ENCODE results near the gene ST3GAL3. TPM values are rescaled to one million over a fixed set of nuclear protein-coding genes. Genes with fewer than 3 reads are reported as not detected.

The ST3GAL3 gene
- total and polyA plus RNA-seq, 2 of the 13 experiments (the other 11 are each of a cell fraction or from before 2014, with no cell fraction given) = 5.1 to 8.1 TPM

- no peaks in the 10 kb centered on the region for H3K9me3 ChIP-seq (ENCODE audit: low read length)
- no peaks in the 10 kb centered on the region for H3K36me3 ChIP-seq (replicated peaks in 1 of 2; ENCODE audit: control insufficient read depth in 1 of 2, insufficient read depth in 2 of 2, low read length in 2 of 2)
- BruUV-seq (replicated peaks) = no TSS peak
- no peak overlapping the region for H3K4me3 ChIP-seq (replicated peaks in 1 of 3; ENCODE audit: insufficient read depth in 1 of 3, low read depth in 2 of 3, low read length in 3 of 3)
- no peaks in the 10 kb centered on the region for H4K20me1 ChIP-seq (ENCODE audit: insufficient read depth, low read length)
- POLR2A ChIA-PET = no interaction called here
- no peak for ATAC-seq
- no peak overlapping the region for H3K4me2 ChIP-seq (ENCODE audit: low read depth, low read length)
- CTCF ChIA-PET (ENCODE audit: low intra/inter-chr PET ratio, low total read pairs) = no interaction called here
- TF ChIP-seq IKZF4 (CRISPR knock-in tag; IDR thresholded peaks at IDR 0.05; ENCODE audit: borderline replicate concordance, low read depth, not compliant biosample characterization) (no peak), NKX3-1 (CRISPR knock-in tag; IDR thresholded peaks at IDR 0.05) (no peak), ZNF276 (CRISPR knock-in tag; IDR thresholded peaks at IDR 0.05; ENCODE audit: low read depth) (no peak), RAD21 (CRISPR knock-in tag; IDR thresholded peaks at IDR 0.05) (no peak), ZNF577 (CRISPR knock-in tag; IDR thresholded peaks at IDR 0.05; ENCODE audit: borderline replicate concordance, low read depth) (no peak), ZNF354B (CRISPR knock-in tag; IDR thresholded peaks at IDR 0.05) (no peak), ZBTB1 (CRISPR knock-in tag; IDR thresholded peaks at IDR 0.05; ENCODE audit: borderline replicate concordance) (no peak), RFX5 (IDR thresholded peaks at IDR 0.05; ENCODE audit: low read depth, low read length) (no peak), SAFB2 (CRISPR knock-in tag; IDR thresholded peaks at IDR 0.05; ENCODE audit: borderline replicate concordance, low read depth) (no peak), ZNF644 (CRISPR knock-in tag; IDR thresholded peaks at IDR 0.05; ENCODE audit: low read depth) (no peak), ZNF441 (CRISPR knock-in tag; IDR thresholded peaks at IDR 0.05; ENCODE audit: borderline replicate concordance) (no peak), ZNF530 (CRISPR knock-in tag; IDR thresholded peaks at IDR 0.05; ENCODE audit: low read depth) (no peak), NONO (IDR thresholded peaks at IDR 0.05) (no peak), NONO (CRISPR knock-in tag; conservative IDR thresholded peaks at IDR 0.05) (no peak), HIC2 (CRISPR knock-in tag; IDR thresholded peaks at IDR 0.05; ENCODE audit: low read depth) (no peak), ZMYM4 (CRISPR knock-in tag; IDR thresholded peaks at IDR 0.05) (no peak), ZNF382 (CRISPR knock-in tag; IDR thresholded peaks at IDR 0.05; ENCODE audit: borderline replicate concordance) (no peak)
- TF ChIP-seq, protein P1, sequence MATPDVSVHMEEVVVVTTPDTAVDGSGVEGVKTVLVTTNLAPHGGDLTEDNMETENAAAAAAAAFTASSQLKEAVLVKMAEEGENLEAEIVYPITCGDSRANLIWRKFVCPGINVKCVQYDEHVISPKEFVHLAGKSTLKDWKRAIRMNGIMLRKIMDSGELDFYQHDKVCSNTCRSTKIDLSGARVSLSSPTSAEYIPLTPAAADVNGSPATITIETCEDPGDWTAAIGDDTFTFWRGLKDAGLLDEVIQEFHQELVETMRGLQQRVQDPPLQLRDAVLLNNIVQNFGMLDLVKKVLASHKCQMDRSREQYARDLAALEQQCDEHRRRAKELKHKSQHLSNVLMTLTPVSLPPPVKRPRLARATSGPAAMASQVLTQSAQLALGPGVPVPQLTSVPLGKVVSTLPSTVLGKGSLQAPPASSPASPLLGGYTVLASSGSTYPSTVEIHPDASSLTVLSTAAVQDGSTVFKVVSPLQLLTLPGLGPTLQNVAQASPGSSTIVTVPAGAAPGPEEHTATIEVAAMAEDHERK (CRISPR knock-in tag; IDR thresholded peaks at IDR 0.05; ENCODE audit: low read depth) = no peak
- TF ChIP-seq, protein P2, sequence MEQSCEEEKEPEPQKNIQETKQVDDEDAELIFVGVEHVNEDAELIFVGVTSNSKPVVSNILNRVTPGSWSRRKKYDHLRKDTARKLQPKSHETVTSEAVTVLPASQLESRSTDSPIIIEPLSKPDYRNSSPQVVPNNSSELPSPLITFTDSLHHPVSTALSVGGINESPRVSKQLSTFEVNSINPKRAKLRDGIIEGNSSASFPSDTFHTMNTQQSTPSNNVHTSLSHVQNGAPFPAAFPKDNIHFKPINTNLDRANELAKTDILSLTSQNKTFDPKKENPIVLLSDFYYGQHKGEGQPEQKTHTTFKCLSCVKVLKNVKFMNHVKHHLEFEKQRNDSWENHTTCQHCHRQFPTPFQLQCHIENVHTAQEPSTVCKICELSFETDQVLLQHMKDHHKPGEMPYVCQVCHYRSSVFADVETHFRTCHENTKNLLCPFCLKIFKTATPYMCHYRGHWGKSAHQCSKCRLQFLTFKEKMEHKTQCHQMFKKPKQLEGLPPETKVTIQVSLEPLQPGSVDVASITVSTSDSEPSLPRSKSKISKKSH (CRISPR knock-in tag; IDR thresholded peaks at IDR 0.05; ENCODE audit: borderline replicate concordance) = no peak
- peaks cover 11% of the 10 kb centered on the region for H3K4me1 ChIP-seq (ENCODE audit: insufficient read depth, low read length)
- no peaks in the 10 kb centered on the region for H3K27me3 ChIP-seq (ENCODE audit: control insufficient read depth in 1 of 2, insufficient read depth in 2 of 2, low read length in 2 of 2)
- H3K79me2 ChIP-seq (ENCODE audit: insufficient read depth, low read length) = no peaks in the 10 kb centered on the region
- H3K9ac ChIP-seq (ENCODE audit: insufficient read depth, low read depth, low read length) = no peak overlapping the region
- intact Hi-C loops (cut with micrococcal nuclease; ENCODE audit: unreplicated experiment) = no loop called here
- in situ Hi-C loops (cut with HindIII; ENCODE audit: extremely low pct_ligation_motif_present, low pct_unique_long_range_greater_than_20kb) = no loop called here
- no peak for DNase-seq (ENCODE audit: low spot score)
- no peak overlapping the region for H2AFZ ChIP-seq (ENCODE audit: low read length)
- 97% methylated on average over 6 of the region's 6 CpGs for WGBS (ENCODE audit: low lambda C conversion rate)
- no peak overlapping the region for H3K27ac ChIP-seq (ENCODE audit: extremely low read length, insufficient read depth, low read length)
- no peak for FAIRE-seq
These were observed 11.7 kb downstream of the ST3GAL3 start for GRCh38 chr1:43719063-43719462.

All from HepG2 (cell line).